ENCODE measurements around the gene FEZF2.

Gene FEZF2

DNA sequence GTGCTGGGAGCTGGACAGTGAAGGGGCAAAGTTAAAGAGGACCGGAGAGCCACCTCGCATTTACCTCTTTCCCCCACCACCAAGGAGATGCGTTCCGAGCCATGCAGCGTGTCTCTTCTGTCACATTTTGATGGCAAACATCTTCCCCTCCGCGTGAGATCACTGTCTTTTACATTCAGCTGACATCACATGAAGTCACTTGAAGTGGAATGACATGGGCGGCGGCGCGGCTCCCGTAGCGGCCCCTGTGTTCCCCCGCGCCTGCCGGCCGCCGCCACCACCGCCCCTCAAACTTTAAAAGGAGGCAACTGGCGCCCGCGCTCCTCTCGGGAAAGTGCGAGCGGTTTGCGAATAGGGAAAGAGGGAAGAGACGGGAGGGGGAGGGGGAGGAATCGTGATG is at the start of gene FEZF2:
Gene FEZF2, minus strand, starts transcription at position 336 of the 400 bp plus-strand sequence. CDS start 682 bp downstream, outside the sequence.
- peak within 1 kb of the TSS; percentile 36 to 59 for H3K4me3 ChIP-seq (ENCODE audit: low read length in 2 of 2)
- H3K27ac ChIP-seq (ENCODE audit: low read length) = no peak within 1 kb of the TSS
- no peaks in the 10 kb centered on the region for H3K36me3 ChIP-seq (ENCODE audit: control insufficient read depth in 2 of 2, insufficient read depth in 2 of 2, low read length in 2 of 2)
- H3K9me3 ChIP-seq (ENCODE audit: control insufficient read depth in 2 of 2, low read length in 2 of 2) = no peaks in the 10 kb centered on the region
- H3K4me1 ChIP-seq (ENCODE audit: control insufficient read depth, insufficient read depth, low read length) = peaks cover 36% of the 10 kb centered on the region
- H3K27me3 ChIP-seq (ENCODE audit: control insufficient read depth in 1 of 2, insufficient read depth in 2 of 2, low read length in 2 of 2) = peaks cover 74 to 94% of the 10 kb centered on the region in 2 donors
- no peak within 1 kb of the TSS for H3K9ac ChIP-seq (ENCODE audit: low read length in 2 of 2)

DNA sequence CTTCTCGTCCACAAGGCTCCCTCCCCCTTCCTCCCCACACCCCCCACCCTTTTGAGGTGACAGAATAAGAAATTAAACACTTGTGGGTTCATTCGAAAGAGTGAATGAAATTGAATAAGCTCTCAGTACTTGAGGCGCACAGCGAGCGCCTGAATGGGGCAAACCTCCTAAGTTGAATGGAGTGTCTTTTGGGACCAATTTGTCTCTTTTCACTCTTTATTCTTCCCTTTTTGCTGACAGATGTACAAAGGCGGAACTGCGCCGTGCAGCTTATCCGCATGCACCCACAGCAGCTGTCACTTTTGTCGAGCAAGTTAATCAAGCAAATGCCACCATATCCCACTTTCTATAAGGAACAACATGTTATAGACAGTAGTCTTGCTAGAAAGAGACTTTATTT is 47.9 kb upstream of the FEZF2 start:
- H3K27me3 ChIP-seq (ENCODE audit: control insufficient read depth in 1 of 2, insufficient read depth in 2 of 2, low read length in 2 of 2) = peaks cover 0 to 2% of the 10 kb centered on the region in 2 donors
- no peaks in the 10 kb centered on the region for H3K9me3 ChIP-seq (ENCODE audit: control insufficient read depth in 2 of 2, low read length in 2 of 2)
- H3K27ac ChIP-seq (ENCODE audit: low read length) = no peak overlapping the region
- no peak overlapping the region for H3K9ac ChIP-seq (ENCODE audit: low read length in 2 of 2)
- H3K4me3 ChIP-seq (ENCODE audit: low read length in 2 of 2) = no peak overlapping the region
- H3K36me3 ChIP-seq (ENCODE audit: control insufficient read depth in 2 of 2, insufficient read depth in 2 of 2, low read length in 2 of 2) = no peaks in the 10 kb centered on the region
- no peaks in the 10 kb centered on the region for H3K4me1 ChIP-seq (ENCODE audit: control insufficient read depth, insufficient read depth, low read length)

DNA sequence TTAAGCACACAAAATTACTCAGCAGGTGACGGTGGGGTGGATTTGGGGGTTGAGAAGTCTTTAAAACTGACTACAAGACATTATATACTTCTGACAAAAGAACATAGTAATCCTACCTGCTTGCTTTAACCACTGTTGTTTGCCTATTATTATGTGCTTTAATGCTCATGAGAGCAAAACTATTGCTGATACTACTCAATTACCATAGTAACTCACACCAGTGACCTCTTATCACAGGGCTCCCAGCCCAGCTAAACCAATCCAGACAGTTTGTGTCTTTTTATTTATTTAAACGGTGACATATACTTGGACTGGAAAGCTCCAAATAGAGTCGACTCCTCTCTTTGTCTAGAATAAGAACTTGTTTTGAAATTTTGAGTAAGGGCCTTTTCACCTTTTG is 42.8 kb upstream of the FEZF2 start:
- Histone ChIP-seq H3K4me3 (ENCODE audit: low read length in 2 of 2) (no peak overlapping the region), H3K27ac (ENCODE audit: low read length) (no peak overlapping the region), H3K27me3 (ENCODE audit: control insufficient read depth in 1 of 2, insufficient read depth in 2 of 2, low read length in 2 of 2) (no peaks in the 10 kb centered on the region), H3K9ac (ENCODE audit: low read length in 2 of 2) (no peak overlapping the region), H3K36me3 (ENCODE audit: control insufficient read depth in 2 of 2, insufficient read depth in 2 of 2, low read length in 2 of 2) (no peaks in the 10 kb centered on the region), H3K4me1 (ENCODE audit: control insufficient read depth, insufficient read depth, low read length) (no peaks in the 10 kb centered on the region), H3K9me3 (ENCODE audit: control insufficient read depth in 2 of 2, low read length in 2 of 2) (no peaks in the 10 kb centered on the region)

DNA sequence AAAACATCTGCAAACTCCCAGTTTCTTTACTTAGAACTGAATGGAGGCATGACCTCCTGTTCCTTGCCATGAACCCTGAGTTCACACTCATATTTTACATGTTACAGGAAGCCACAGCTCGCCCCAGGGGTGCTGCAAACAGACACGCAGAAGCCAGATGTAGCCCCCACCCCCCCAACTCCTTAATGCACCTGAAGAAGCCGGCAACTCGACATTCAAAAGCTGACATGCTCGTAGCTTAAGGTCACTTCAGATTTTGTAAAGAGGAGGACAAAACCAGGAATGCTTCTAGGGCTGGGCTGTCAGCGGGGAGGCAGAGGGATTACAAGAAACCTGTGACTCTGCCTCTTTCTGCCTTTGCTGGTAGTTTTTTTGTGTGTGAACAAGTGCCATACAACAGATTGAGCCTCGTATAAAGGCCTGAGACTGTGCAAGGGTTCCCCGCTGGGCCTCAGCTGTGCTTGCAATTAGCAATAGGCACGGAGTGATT is 42.0 kb upstream of the FEZF2 start:
- Histone ChIP-seq H3K9me3 (ENCODE audit: control insufficient read depth in 2 of 2, low read length in 2 of 2) (no peaks in the 10 kb centered on the region), H3K27ac (ENCODE audit: low read length) (no peak overlapping the region), H3K36me3 (ENCODE audit: control insufficient read depth in 2 of 2, insufficient read depth in 2 of 2, low read length in 2 of 2) (no peaks in the 10 kb centered on the region), H3K27me3 (ENCODE audit: control insufficient read depth in 1 of 2, insufficient read depth in 2 of 2, low read length in 2 of 2) (no peaks in the 10 kb centered on the region), H3K4me1 (ENCODE audit: control insufficient read depth, insufficient read depth, low read length) (no peaks in the 10 kb centered on the region), H3K4me3 (ENCODE audit: low read length in 2 of 2) (no peak overlapping the region), H3K9ac (ENCODE audit: low read length in 2 of 2) (no peak overlapping the region)

DNA sequence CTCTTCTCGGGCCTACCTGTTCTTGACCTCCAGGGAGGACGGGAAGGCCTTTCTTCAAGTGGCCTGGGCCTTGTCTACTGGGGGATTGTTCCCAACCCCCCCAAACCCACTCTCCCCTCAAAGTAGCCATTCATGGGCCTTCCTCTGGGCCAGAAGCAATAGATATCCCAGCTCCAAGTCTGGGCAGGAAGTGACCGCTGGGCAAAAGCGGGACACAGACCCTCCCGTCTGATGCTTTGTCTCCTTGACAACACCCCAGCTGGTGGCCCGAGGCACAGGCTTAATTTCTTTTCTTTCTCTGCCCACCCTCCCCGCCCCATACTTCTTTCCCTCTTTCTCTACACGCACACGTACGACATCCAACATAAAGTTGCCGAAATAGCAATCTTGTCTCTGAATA is 41.4 kb upstream of the FEZF2 start:
- no peaks in the 10 kb centered on the region for H3K27me3 ChIP-seq (ENCODE audit: control insufficient read depth in 1 of 2, insufficient read depth in 2 of 2, low read length in 2 of 2)
- no peak overlapping the region for H3K9ac ChIP-seq (ENCODE audit: low read length in 2 of 2)
- H3K4me3 ChIP-seq (ENCODE audit: low read length in 2 of 2) = no peak overlapping the region
- no peaks in the 10 kb centered on the region for H3K9me3 ChIP-seq (ENCODE audit: control insufficient read depth in 2 of 2, low read length in 2 of 2)
- H3K36me3 ChIP-seq (ENCODE audit: control insufficient read depth in 2 of 2, insufficient read depth in 2 of 2, low read length in 2 of 2) = no peaks in the 10 kb centered on the region
- H3K4me1 ChIP-seq (ENCODE audit: control insufficient read depth, insufficient read depth, low read length) = no peaks in the 10 kb centered on the region
- H3K27ac ChIP-seq (ENCODE audit: low read length) = no peak overlapping the region

DNA sequence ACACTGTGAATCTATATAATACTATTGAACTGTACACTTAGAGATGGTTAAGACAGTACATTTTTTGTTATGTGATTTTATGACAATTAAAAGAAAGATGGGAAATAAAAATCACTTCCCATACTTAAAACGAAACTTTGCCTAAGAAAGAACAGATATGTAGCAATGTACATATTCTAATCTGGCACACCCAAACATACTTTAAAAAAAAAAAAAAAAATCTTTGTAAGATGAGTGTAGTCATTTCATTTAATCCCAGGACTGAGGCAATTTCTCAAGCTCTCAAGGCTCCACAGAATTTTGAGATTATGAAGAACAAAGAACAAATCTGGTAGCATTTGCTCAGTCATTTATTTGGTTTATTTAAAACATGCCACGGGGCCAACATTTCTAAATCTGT is 40.3 kb upstream of the FEZF2 start:
- Histone ChIP-seq H3K4me1 (ENCODE audit: control insufficient read depth, insufficient read depth, low read length) (no peaks in the 10 kb centered on the region), H3K4me3 (ENCODE audit: low read length in 2 of 2) (no peak overlapping the region), H3K27me3 (ENCODE audit: control insufficient read depth in 1 of 2, insufficient read depth in 2 of 2, low read length in 2 of 2) (no peaks in the 10 kb centered on the region), H3K9me3 (ENCODE audit: control insufficient read depth in 2 of 2, low read length in 2 of 2) (no peaks in the 10 kb centered on the region), H3K36me3 (ENCODE audit: control insufficient read depth in 2 of 2, insufficient read depth in 2 of 2, low read length in 2 of 2) (no peaks in the 10 kb centered on the region), H3K27ac (ENCODE audit: low read length) (no peak overlapping the region), H3K9ac (ENCODE audit: low read length in 2 of 2) (no peak overlapping the region)

DNA sequence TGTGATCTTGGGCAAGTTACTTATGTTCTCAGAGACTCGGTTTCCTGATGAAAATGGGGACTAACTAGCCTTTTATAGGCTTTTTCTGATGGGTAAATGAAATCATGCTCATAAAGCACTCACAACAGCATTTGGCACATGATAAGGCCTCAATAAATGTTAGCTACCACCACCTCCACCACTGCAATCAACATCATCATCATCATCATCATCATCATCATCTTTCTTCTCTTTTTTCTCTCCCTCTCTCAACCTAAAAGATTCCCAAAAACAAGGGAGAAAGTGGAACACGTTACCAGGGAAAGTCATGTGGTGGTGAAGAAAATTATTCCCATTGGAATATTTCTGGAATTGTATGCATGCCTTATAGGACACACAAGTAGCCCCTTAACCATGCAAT is 33.6 kb upstream of the FEZF2 start:
- Histone ChIP-seq H3K27ac (ENCODE audit: low read length) (no peak overlapping the region), H3K9ac (ENCODE audit: low read length in 2 of 2) (no peak overlapping the region), H3K9me3 (ENCODE audit: control insufficient read depth in 2 of 2, low read length in 2 of 2) (no peaks in the 10 kb centered on the region), H3K27me3 (ENCODE audit: control insufficient read depth in 1 of 2, insufficient read depth in 2 of 2, low read length in 2 of 2) (no peaks in the 10 kb centered on the region), H3K4me1 (ENCODE audit: control insufficient read depth, insufficient read depth, low read length) (no peaks in the 10 kb centered on the region), H3K36me3 (ENCODE audit: control insufficient read depth in 2 of 2, insufficient read depth in 2 of 2, low read length in 2 of 2) (no peaks in the 10 kb centered on the region), H3K4me3 (ENCODE audit: low read length in 2 of 2) (no peak overlapping the region)

DNA sequence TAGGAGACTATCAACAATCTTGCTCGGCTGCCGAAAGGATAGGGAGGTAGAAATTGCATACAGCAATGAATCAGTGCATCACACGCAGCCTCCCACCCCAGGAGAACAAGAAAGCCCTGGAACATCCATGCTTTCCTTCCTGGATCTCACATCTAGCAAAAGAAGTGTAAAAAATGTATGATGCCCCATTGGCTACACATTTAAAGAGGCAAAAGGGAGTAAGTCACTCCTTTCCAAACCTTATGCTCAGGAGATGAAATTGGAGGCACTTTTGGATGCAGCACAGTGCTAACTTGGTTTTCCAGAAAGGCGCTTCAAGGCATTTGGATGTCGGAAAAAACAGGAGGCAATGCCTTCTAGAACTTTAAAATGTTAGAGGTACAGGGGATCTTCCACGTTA is 32.2 kb upstream of the FEZF2 start:
- H3K27ac ChIP-seq (ENCODE audit: low read length) = no peak overlapping the region
- no peaks in the 10 kb centered on the region for H3K9me3 ChIP-seq (ENCODE audit: control insufficient read depth in 2 of 2, low read length in 2 of 2)
- H3K4me3 ChIP-seq (ENCODE audit: low read length in 2 of 2) = no peak overlapping the region
- H3K27me3 ChIP-seq (ENCODE audit: control insufficient read depth in 1 of 2, insufficient read depth in 2 of 2, low read length in 2 of 2) = no peaks in the 10 kb centered on the region
- H3K9ac ChIP-seq (ENCODE audit: low read length in 2 of 2) = no peak overlapping the region
- no peaks in the 10 kb centered on the region for H3K36me3 ChIP-seq (ENCODE audit: control insufficient read depth in 2 of 2, insufficient read depth in 2 of 2, low read length in 2 of 2)
- H3K4me1 ChIP-seq (ENCODE audit: control insufficient read depth, insufficient read depth, low read length) = no peaks in the 10 kb centered on the region

DNA sequence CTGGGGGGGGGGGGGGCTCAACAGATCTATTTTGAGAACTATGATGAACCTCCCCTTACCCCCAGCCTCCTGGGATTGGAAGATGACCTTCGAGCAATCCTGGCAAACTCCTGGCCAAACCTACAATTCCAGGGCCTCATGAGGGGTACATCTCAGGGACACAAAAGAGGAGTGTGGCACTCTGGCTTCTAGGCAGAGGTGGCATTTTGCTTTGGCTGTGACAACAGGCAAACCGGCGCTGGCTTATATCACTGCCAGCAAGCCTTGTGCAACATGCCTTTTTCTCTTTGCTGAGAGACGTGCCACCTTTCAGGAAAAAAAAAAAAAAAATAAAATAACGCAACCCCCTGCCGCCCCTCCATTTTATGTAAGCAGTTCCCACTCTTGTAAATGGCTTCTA is 31.8 kb upstream of the FEZF2 start:
- Histone ChIP-seq H3K27me3 (ENCODE audit: control insufficient read depth in 1 of 2, insufficient read depth in 2 of 2, low read length in 2 of 2) (no peaks in the 10 kb centered on the region), H3K9me3 (ENCODE audit: control insufficient read depth in 2 of 2, low read length in 2 of 2) (no peaks in the 10 kb centered on the region), H3K9ac (ENCODE audit: low read length in 2 of 2) (no peak overlapping the region), H3K36me3 (ENCODE audit: control insufficient read depth in 2 of 2, insufficient read depth in 2 of 2, low read length in 2 of 2) (no peaks in the 10 kb centered on the region), H3K27ac (ENCODE audit: low read length) (no peak overlapping the region), H3K4me1 (ENCODE audit: control insufficient read depth, insufficient read depth, low read length) (no peaks in the 10 kb centered on the region), H3K4me3 (ENCODE audit: low read length in 2 of 2) (no peak overlapping the region)

DNA sequence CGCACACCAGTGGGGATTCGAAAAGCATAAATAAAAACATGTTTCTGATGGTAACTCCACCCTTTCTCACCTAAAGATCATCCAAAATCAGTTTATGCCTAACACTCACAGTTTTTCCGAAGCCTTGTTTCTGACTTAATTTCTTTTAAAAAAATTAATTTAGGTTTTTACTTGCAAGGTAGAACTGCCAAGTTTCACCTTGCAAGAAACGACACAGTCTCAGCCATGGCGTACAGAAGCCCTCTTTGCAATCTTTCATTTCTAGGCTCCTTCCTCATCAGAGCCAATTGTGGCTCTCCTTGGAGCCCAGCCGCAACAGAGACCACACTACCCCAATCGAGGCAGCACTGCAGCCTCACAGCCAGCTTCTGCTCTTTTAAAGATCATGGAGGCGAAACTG is 31.0 kb upstream of the FEZF2 start:
- H3K27me3 ChIP-seq (ENCODE audit: control insufficient read depth in 1 of 2, insufficient read depth in 2 of 2, low read length in 2 of 2) = no peaks in the 10 kb centered on the region
- no peak overlapping the region for H3K9ac ChIP-seq (ENCODE audit: low read length in 2 of 2)
- no peaks in the 10 kb centered on the region for H3K36me3 ChIP-seq (ENCODE audit: control insufficient read depth in 2 of 2, insufficient read depth in 2 of 2, low read length in 2 of 2)
- no peak overlapping the region for H3K27ac ChIP-seq (ENCODE audit: low read length)
- H3K4me1 ChIP-seq (ENCODE audit: control insufficient read depth, insufficient read depth, low read length) = no peaks in the 10 kb centered on the region
- H3K9me3 ChIP-seq (ENCODE audit: control insufficient read depth in 2 of 2, low read length in 2 of 2) = no peaks in the 10 kb centered on the region
- H3K4me3 ChIP-seq (ENCODE audit: low read length in 2 of 2) = no peak overlapping the region

DNA sequence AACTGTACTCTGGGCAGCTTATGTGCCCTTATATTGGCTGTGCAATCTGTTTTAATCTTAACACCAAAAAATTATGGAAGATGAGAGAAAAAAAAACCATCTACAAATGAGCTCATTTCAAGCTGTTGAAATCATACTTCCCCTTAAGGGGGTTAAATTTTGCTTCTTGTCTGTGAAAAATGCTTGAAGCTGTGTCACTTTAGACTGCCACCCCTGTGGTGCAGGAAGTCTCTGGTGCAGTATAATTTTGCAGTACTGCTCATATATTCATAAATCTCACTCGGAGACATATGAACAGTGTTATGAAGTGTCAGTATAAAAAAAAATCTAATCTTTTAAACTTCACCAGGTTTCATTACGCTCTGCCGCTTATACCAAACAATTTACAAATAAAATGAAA is 30.4 kb upstream of the FEZF2 start:
- Histone ChIP-seq H3K36me3 (ENCODE audit: control insufficient read depth in 2 of 2, insufficient read depth in 2 of 2, low read length in 2 of 2) (no peaks in the 10 kb centered on the region), H3K27me3 (ENCODE audit: control insufficient read depth in 1 of 2, insufficient read depth in 2 of 2, low read length in 2 of 2) (no peaks in the 10 kb centered on the region), H3K9me3 (ENCODE audit: control insufficient read depth in 2 of 2, low read length in 2 of 2) (no peaks in the 10 kb centered on the region), H3K27ac (ENCODE audit: low read length) (no peak overlapping the region), H3K9ac (ENCODE audit: low read length in 2 of 2) (no peak overlapping the region), H3K4me3 (ENCODE audit: low read length in 2 of 2) (no peak overlapping the region), H3K4me1 (ENCODE audit: control insufficient read depth, insufficient read depth, low read length) (no peaks in the 10 kb centered on the region)

Measured in stomach smooth muscle (tissue), 2 donors.